Fibroblast of peridontal ligament (primary cell): ENCODE data around the gene GNAT1.
A peak's percentile ranks its signal among the peaks of the same experiment; 100 is the strongest.
"Not testable (repeated sequence)": the region's sequence is repeated elsewhere in the genome, so short reads cannot be mapped to it uniquely, and the experiment has no call there.

Source experiments
- DNase-seq: peaks from one replicate; pipeline ENCODE4 v3.0.0-alpha.2; 2010; ENCODE audit errors: extremely low read depth

Gene GNAT1

GRCh38 chr3:50203113-50203808 lies 11.9 kb downstream of the GNAT1 start:
- DNase-seq: peak; percentile 14

DNA sequence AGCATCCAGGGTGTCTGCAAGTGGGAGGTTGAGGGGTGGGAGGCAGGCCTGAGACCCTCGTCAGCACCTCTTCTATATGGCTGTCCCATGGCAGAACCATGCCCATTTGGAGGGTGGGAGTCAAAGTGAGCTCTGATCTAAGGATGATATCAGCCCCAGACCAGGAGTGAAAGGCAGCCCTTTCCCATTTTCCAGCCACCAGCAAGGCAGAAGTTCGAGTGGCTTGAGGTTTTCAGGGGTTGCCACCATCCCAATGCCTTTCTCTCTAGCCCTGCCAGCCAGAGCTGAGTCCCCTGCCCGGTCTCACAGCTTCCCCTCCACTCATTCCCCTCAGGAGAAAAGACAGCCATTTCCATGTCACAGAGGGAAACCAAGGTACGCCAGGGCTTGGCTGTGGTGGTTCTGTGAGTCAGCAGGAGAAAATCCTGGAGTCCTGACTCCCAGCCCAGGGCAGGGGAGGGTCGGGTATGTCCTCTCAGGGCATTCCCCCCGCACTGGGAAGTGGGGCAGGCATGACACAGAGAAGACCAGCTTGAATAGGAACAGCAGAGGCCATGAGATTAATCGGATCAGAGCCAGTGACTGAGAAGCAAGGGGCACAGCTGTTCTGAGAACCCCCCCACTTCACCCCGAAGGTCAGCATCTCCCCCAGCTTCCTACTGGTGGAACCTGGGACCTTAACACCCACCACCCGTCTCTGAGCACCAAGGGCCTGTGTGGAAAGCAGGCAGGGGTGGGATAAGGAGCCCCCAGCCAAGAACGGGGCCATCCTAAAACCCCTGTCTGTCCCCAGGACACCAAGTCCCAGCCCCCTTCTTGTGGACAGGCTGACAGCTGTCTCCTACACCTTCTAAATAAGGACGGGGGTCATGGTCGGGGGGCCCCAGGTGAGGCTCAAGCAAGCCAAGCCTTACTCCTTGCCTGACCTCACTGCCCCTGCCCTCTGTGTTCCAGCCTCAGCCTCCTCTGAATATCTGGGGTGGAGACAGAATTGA lies 12.7 kb downstream of the GNAT1 start:
- DNase-seq: no peak

GRCh38 chr3:50204804-50205412 lies 13.5 kb downstream of the GNAT1 start, which contains the start of gene SLC38A3:
TSS of gene SLC38A3 (plus strand) at chr3:50205271. CDS start at chr3:50214200, 8,929 bp downstream.
- DNase-seq: no peak

- no peak for DNase-seq
Measured at GRCh38 chr3:50205413-50206276, 14.2 kb downstream of the GNAT1 start.

- no peak for DNase-seq
Measured at GRCh38 chr3:50207359-50208042, 16.1 kb downstream of the GNAT1 start.

DNA sequence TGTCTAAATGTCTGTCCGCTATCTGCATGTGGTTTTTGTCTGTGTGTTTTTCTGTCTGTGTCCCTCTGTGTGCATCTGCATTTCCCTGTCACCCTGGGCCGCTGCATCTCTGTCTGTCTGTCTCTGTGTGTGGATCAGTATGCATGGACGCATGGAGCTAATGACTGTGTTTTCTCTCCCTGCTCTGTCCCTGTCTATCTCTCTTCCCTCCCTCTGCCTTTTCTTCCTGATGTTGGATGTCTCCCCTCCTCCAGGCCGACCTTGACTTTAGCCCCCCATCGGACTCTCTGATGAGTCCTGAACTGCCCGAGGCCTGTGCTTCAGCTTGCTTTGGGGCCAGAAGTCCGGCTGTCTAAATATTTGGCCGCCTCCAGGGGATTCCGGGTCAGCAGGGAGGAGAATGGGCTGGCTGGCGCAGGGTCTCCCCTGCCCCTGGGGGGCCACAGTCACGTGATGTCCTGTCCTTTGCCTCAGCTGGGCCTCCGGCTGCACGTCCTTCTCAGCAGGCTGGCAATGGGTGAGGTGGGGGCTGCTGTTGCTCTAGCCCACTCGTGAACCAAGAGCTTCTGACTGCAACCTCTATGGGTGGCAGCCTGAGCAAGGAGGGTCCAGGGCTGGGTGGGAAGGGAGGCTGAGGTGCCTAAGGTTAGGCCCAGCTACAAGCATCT lies 17.4 kb downstream of the GNAT1 start:
- DNase-seq: no peak

DNA sequence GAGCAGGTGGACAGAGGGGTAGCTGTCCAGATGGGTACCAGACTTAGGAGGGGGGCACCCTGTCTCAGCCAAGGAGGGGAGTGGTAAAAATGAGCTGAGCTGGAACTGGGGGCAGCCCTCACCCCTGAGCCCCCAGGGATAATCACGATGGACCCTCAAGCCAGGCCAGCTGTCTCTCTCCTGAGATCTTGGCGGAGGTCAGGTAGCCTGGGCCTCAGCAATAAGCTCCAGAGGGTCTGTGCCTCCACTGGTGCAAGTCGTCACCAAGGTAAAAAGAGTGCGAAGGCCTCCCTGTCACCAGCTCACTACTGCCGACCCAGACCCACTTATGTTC lies 18.7 kb downstream of the GNAT1 start:
- DNase-seq: no peak

GRCh38 chr3:50210510-50211367 lies 19.3 kb downstream of the GNAT1 start:
- no peak for DNase-seq

DNA sequence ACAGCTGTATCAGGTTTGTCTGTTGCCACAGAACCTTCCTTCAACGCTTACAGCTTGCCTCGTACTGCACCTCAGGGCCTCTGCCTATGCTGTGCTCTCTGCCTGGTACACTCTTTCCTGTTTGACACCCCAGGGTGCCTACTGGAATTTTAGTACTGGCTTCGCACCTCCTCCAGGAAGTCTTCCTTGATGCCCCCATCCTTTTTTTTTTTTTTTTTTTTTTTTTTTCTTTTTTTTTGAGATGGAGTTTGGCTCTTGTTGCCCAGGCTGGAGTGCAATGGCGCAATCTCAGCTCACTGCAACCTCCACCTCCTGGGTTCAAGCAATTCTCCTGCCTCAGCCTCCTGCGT lies 19.9 kb downstream of the GNAT1 start:
- not testable (repeated sequence) for DNase-seq

DNA sequence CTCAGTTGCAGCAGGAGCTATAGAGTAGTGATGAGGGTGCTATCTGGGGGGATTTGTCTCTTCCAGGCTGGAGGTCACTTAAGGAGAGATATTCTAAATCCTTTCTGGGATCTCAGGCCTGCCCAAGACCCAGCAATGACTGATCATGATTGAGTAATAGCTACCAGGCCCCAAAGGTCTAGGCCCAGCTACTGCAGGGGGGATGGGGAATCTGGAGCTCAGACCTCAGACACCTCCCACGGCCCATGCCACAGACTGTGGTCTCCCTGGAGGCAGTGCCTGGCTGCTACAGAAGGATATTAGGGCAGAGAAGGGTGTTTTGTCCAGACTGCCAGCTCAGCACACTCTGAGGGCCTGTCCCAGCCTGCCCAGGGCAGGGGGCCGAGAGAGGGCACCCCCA lies 20.5 kb downstream of the GNAT1 start:
- DNase-seq: peak; percentile 56

DNA sequence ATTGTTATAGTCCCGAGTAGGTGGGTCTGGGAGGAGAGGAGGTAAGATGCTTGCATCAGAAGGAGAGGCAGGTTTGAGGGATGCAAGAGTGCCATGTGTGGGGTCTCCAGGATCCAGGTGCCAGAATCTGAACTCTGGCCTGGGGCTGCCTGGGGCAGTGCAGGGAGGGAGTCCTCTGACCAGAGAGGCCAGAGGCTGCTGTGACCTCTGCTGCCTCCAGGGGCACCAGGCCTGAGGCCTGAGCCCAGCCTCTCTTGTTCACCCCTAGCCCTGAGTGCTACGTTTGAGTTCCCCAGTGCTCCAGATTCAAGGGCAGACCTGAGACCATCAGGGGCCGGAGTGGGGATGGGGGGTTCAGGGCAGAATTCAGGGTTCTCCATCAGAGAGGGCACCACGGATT lies 21.1 kb downstream of the GNAT1 start:
- DNase-seq: no peak

- DNase-seq: no peak
Measured at GRCh38 chr3:50212971-50213370, 21.6 kb downstream of the GNAT1 start.

DNA sequence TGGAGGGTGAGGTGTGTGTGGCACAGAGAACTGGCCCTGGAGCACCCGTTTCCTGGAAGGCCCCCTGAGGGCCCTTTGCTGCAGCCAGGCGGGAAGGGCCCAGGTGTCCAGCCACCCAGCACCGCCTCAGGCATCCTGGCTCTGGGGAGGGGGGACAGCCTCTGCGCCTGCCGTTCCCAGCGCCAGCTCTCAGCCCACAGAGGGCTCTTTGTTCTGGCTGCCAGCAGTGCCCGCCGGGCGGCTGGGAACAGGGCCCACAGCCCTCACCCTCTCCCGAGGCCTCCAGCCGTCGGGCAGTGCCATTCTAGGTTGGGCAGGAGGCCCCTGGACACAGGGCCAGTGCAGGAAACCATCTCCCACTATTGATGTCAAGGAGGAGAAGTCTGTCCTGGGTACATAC lies 22.0 kb downstream of the GNAT1 start:
- no peak for DNase-seq

DNA sequence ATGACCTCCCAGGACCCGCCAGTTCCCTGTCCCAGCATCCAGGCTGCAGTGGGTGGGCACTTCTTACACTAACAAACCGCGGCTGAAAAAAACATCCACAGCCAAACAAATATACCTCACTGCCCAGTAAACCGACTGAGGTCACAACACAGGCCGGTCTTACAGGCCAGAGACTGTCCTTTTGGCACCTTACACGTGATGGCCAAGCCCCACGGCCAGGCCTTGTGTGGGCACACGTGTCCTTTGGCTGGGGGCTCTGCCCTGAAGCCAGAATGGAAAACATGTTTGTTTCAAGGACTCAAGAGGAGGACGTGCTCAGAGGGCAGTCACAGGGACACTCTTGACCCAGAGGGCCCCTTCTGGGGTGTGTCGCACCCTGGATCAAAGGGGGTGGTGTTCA lies 23.4 kb downstream of the GNAT1 start:
- DNase-seq: no peak

DNA sequence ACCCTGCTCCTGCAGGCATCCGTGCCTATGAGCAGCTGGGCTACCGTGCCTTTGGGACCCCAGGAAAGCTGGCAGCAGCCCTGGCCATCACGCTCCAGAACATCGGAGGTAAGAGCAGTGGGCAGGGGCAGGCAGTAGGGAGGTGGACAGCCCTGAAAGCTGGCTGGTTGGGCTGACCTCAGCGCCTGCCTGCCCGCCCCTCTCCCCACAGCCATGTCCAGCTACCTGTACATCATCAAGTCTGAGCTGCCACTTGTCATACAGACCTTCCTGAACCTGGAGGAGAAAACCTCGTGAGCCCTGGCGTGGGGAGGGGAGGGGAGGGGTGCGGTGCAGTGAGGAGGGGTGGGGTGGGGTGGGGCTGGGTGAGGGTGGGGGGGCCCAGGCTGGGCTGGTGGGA lies 24.1 kb downstream of the GNAT1 start:
- no peak for DNase-seq

DNA sequence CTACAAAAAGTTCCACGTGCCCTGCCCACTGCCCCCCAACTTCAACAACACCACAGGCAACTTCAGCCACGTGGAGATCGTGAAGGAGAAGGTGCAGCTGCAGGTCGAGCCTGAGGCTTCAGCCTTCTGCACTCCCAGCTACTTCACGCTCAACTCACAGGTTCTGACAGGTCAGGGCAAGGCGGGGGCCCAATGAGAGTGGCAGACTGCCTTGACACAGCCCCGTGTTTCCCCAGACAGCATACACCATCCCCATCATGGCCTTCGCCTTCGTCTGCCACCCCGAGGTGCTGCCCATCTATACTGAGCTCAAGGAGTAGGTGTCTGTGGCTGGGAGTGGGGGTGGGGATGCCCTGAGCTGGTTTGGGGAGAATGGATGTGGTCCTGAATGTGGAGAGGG lies 26.3 kb downstream of the GNAT1 start:
- DNase-seq: no peak

DNA sequence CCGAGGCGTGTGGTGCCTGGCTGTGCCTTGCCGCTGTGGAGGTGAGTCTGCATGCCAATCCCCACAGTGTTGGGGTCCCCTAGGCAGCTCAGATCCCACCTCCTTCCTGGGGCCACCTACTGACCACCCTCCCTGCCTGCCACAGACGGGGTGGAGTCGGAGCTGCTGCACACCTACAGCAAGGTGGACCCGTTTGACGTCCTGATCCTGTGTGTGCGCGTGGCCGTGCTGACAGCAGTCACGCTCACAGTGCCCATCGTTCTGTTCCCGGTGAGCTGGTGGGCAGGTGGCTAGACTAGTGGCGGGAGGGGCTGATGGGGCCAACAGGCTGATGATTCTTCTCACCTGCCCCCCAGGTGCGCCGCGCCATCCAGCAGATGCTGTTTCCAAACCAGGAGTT lies 27.0 kb downstream of the GNAT1 start:
- DNase-seq: no peak

DNA sequence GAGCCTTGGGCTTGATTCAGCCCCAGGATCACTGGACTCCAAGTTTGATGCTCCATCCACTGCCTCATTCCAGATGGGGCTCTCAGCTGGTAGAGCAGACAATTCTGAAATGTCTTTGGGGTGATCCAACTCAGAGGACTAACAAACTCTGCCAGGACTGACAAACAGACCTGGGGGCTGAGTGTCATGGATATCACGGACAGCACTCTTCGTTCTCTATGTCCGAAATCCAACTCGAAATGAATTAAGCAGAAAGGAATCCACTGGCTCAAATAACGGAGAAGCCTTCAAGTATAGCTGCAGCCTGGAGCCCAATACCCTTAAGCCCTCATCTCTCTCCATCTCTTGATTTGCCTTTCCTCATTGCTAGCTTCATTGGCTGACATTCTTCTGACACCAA lies 27.9 kb downstream of the GNAT1 start:
- DNase-seq: no peak

DNA sequence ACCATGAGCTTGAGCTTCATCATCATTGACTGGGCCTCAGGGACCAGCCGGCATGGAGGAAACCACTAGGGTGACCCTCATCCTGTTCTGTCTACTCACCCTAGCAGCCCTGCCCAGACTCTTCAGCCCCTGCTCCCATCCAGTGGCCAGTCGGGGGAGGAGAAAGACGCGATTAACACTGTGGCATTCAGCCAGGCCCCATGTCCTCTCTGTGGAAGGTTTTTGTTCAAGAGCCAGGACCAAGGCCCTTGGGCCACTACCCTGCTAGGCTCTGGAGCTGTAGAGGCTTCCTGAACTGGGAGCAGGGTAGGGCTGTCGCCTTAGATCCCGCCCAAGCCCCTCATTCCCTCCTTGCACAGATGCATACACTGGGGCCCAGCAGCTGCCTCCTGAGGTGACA lies 28.7 kb downstream of the GNAT1 start:
- DNase-seq: no peak

- DNase-seq: no peak
Measured at GRCh38 chr3:50221051-50221410, 29.6 kb downstream of the GNAT1 start.
